Transverse colon (tissue), 3 donors: Measurements from ENCODE around the gene KCNS1.

Experiments used
- CTCF ChIP-seq, 5 experiments: fragments of 200-600 bp in 3 of 5; fragments of 450-650 bp in 2 of 5; sonication (generic) in 3 of 5; IDR thresholded peaks; 1 replicate in 2 of 5; 2 replicates in 3 of 5; pipeline ENCODE4 v1.5.1; 2016 to 2017; ENCODE audit warnings: antibody characterized with exemption in 5 of 5, inconsistent platforms in 3 of 5, mild to moderate bottlenecking in 2 of 5, moderate library complexity in 1 of 5
- EP300 ChIP-seq: sonication (generic); formaldehyde crosslinking; IDR thresholded peaks from one replicate; pipeline ENCODE4 v1.6.1; 2017; ENCODE audit warnings: antibody characterized with exemption, low read depth
- POLR2A ChIP-seq: fragments of 450-650 bp; IDR thresholded peaks from one replicate; pipeline ENCODE4 v1.6.1; 2016; ENCODE audit warnings: antibody characterized with exemption, mild to moderate bottlenecking, moderate library complexity

GRCh38 chr20:45118028-45118427, 17.1 kb upstream of the KCNS1 start:
- TF ChIP-seq CTCF (IDR thresholded peaks at IDR 0.05), result no peak
- no peak for TF ChIP-seq POLR2A
- TF ChIP-seq EP300, result no peak
